ENCODE data around the gene THAP4. TPM values are rescaled to one million over a fixed set of nuclear protein-coding genes. Genes with fewer than 3 reads are reported as not detected.

THAP4 gene
- total RNA-seq, 3 donors from 2014 or later (not counting 1 experiment from before 2014, with no cell fraction given), result 19.8 to 29.2 (median 27.8) TPM

GRCh38 chr2:241553512-241553830 is 83.5 kb downstream of the THAP4 start:
- Mint-ChIP-seq H3K4me1 (peaks cover 0 to 11% of the 10 kb centered on the region in 2 donors), H3K4me3 (no peak overlapping the region), H3K36me3 (peaks cover 9% of the 10 kb centered on the region), H3K27me3 (ENCODE audit: low read depth in 2 of 2) (peaks cover 16% of the 10 kb centered on the region in 2 donors), H3K9me3 (peaks cover 0 to 4% of the 10 kb centered on the region in 2 donors), H3K27ac (no peak overlapping the region)
- ATAC-seq (no peak), DNase-seq (no peak)
- H3K36me3 ChIP-seq (ENCODE audit: control insufficient read depth, insufficient read depth, low read length), result no peaks in the 10 kb centered on the region
- peaks cover 3% of the 10 kb centered on the region for H3K9me3 ChIP-seq (ENCODE audit: control insufficient read depth, insufficient read depth, low read length)
- WGBS (ENCODE audit: insufficient coverage), result 75% methylated on average over 10 of the region's 12 CpGs
- H3K4me1 ChIP-seq (ENCODE audit: control insufficient read depth, insufficient read depth, low read length), result peaks cover 11% of the 10 kb centered on the region
- H3K4me3 ChIP-seq (ENCODE audit: low read length), result no peak overlapping the region
- intact Hi-C loops (cut with micrococcal nuclease), result no loop called here
- no peak overlapping the region for H3K27ac ChIP-seq (ENCODE audit: low read length)
- peaks cover 11% of the 10 kb centered on the region for H3K27me3 ChIP-seq (ENCODE audit: control insufficient read depth, insufficient read depth, low read length)
- TF ChIP-seq CTCF (IDR thresholded peaks at IDR 0.05), result no peak

GRCh38 chr2:241551998-241552737 is 84.8 kb downstream of the THAP4 start:
- Mint-ChIP-seq H3K27ac (no peak overlapping the region), H3K4me3 (no peak overlapping the region), H3K4me1 (no peaks in the 10 kb centered on the region), H3K9me3 (peaks cover 0 to 4% of the 10 kb centered on the region in 2 donors), H3K36me3 (no peaks in the 10 kb centered on the region), H3K27me3 (ENCODE audit: low read depth in 2 of 2) (peaks cover 3 to 13% of the 10 kb centered on the region in 2 donors)
- no peak for TF ChIP-seq CTCF (IDR thresholded peaks at IDR 0.05)
- Histone ChIP-seq H3K27me3 (ENCODE audit: control insufficient read depth, insufficient read depth, low read length) (peaks cover 3% of the 10 kb centered on the region), H3K36me3 (ENCODE audit: control insufficient read depth, insufficient read depth, low read length) (no peaks in the 10 kb centered on the region), H3K27ac (ENCODE audit: low read length) (no peak overlapping the region), H3K4me3 (ENCODE audit: low read length) (no peak overlapping the region), H3K9me3 (ENCODE audit: control insufficient read depth, insufficient read depth, low read length) (peaks cover under 1% of the 10 kb centered on the region), H3K4me1 (ENCODE audit: control insufficient read depth, insufficient read depth, low read length) (peaks cover 8% of the 10 kb centered on the region)
- 90% methylated on average over 33 of the region's 33 CpGs for WGBS (ENCODE audit: insufficient coverage)
- intact Hi-C loops (cut with micrococcal nuclease), result no loop called here
- no peak for ATAC-seq
- DNase-seq, result no peak

- H3K36me3 Mint-ChIP-seq, result no peaks in the 10 kb centered on the region
- Histone ChIP-seq H3K4me1 (ENCODE audit: control insufficient read depth, insufficient read depth, low read length) (peaks cover 8% of the 10 kb centered on the region), H3K4me3 (ENCODE audit: low read length) (no peak overlapping the region), H3K27me3 (ENCODE audit: control insufficient read depth, insufficient read depth, low read length) (peaks cover under 1% of the 10 kb centered on the region), H3K36me3 (ENCODE audit: control insufficient read depth, insufficient read depth, low read length) (no peaks in the 10 kb centered on the region), H3K9me3 (ENCODE audit: control insufficient read depth, insufficient read depth, low read length) (no peaks in the 10 kb centered on the region), H3K27ac (ENCODE audit: low read length) (no peak overlapping the region)
- no peak overlapping the region for H3K4me3 Mint-ChIP-seq
- H3K27ac Mint-ChIP-seq, result no peak overlapping the region
- intact Hi-C loops (cut with micrococcal nuclease), result no loop called here
- TF ChIP-seq CTCF (IDR thresholded peaks at IDR 0.05), result no peak
- DNase-seq (no peak), ATAC-seq (no peak)
- 53% methylated on average over 12 of the region's 12 CpGs for WGBS (ENCODE audit: insufficient coverage)
- H3K27me3 Mint-ChIP-seq (ENCODE audit: low read depth in 2 of 2), result peaks cover 0 to 14% of the 10 kb centered on the region in 2 donors
- no peaks in the 10 kb centered on the region for H3K9me3 Mint-ChIP-seq
- no peaks in the 10 kb centered on the region for H3K4me1 Mint-ChIP-seq
Observed at GRCh38 chr2:241551599-241551997, 85.4 kb downstream of the THAP4 start.
